ENCODE results near the gene ASPDH.

DNA sequence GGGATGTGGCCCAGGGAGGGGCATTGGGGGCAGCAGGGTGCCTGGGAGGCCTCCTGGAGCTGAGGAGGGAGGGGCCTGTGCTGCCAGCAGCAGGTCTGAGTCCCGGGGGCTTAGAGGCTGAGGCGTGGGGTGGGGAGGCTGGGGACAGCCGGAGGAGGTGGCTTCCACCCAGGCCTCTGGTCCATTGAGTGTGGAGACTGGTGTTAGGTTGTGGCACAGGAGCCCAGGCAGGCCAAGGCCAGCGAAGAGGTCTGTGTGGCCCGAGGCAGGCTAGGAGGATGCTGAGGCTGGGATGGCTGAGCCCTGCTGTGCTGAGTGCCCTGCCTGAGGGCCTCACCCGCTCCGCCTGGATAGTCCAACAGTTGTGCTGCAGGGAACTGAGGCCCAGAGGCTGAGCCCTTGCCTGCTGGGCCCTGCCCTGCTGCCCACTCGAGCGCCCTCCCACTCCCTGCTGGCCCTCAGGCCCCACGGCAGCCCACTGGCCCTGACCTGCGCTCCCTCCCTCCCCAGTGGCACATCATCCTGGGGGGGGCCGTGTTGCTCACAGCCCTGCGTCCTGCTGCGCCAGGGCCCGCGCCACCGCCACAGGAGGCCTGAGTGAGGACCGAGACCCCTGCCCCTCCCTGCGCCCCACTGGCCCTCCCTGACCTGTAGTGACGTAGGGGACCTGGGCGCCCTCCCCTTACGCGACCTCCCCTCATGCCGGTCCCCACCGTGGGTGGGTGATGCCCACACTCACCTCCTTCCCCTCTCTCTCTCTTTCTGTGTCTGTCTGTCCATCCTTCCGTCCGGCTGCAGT lies 32.2 kb downstream of the ASPDH start:
- TF ChIP-seq POLR2AphosphoS5 (IDR thresholded peaks at IDR 0.05; ENCODE audit: low read depth, low read length), result no peak
- TF ChIP-seq POLR2A (IDR thresholded peaks at IDR 0.05; ENCODE audit: low read depth, low read length), result no peak
- TF ChIP-seq TAF1 (IDR thresholded peaks at IDR 0.05; ENCODE audit: low read depth, low read length), result no peak
- TF ChIP-seq POU2F2 (IDR thresholded peaks at IDR 0.05; ENCODE audit: low read depth, low read length), result no peak
- no peak for TF ChIP-seq SPI1 (IDR thresholded peaks at IDR 0.05; ENCODE audit: low read depth, low read length)
- no peak for TF ChIP-seq PAX5 (IDR thresholded peaks at IDR 0.05; ENCODE audit: insufficient read depth, low read length, severe bottlenecking)

All from GM12891 (cell line).